ENCODE results near the gene TNFRSF12A.

DNA sequence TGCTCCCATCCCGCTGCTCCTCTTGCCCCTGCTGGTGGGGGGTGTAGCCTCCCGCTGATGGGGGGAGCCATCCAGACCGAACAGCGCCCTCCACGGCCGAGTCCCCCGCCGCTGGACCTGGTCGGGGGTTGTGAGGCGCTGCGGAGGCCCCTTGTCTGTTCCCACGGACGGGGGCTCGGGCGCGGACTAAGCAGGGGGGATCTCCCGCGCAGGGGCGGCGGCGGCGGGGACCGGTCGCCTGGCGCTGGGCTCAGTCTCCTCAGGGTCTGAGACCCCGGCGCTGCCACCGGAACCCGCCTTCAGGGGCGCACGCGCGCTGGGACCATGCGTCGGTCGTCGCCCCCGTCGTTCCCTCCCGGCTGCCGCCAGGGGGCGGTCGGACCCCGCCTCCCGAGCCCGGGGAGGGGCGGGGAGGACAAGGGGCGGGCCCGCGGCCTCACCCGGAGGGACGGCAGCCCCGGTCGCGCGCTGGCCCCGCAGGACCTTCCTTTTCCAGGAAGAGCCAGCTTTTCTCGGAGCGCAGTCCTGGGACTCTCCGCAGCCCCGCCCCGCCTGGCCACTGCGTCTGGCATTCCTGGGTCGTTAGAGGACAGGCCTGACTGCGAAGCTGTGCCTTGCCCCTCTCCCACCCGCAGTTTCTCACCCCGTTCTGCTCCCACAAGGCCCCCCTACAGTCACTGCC, 39.0 kb downstream of the TNFRSF12A start:
- TF ChIP-seq POLR2A (IDR thresholded peaks at IDR 0.05; ENCODE audit: low read length) (no peak), GATA1 (IDR thresholded peaks at IDR 0.05; ENCODE audit: low read depth, low read length) (no peak)
